Activated naive CD4-positive, alpha-beta T cell treated with Interleukin-2 at 50 U/mL for 16 hours (primary cell): Measurements from ENCODE around the gene RGS7BP.

Experiments
- DNase-seq: peaks from one replicate; pipeline ENCODE4 v3.0.0-alpha.2; 2020

Gene RGS7BP

DNA sequence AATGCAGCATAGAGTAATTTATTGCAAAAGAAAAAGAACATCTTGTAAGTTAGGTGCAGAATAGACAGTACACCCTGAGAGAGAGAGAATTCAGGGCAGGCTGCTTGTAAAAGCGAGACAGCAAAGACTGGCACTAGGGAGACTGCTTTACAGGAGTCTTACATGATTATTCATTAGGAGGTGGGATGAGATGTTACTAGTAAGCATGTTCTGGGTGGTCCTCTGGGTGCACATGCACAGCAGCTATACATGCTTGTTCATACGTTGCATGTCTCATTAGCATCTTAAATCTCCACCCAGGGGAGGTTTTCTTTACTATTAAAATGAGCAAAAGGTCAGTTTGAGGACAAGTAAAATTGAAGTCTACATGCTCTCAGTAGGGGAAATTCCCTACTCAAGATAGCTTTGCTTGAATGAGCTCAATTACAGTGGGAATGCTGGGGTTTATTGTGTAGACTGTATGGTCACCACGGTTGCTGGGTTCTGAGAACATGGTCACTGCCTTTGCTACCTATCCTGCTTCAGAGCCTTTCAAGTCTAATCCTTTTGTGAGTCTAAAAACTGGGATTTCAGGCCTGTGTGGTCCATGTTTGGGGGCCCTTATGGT is 60.6 kb downstream of the RGS7BP start:
- DNase-seq, result no peak

DNA sequence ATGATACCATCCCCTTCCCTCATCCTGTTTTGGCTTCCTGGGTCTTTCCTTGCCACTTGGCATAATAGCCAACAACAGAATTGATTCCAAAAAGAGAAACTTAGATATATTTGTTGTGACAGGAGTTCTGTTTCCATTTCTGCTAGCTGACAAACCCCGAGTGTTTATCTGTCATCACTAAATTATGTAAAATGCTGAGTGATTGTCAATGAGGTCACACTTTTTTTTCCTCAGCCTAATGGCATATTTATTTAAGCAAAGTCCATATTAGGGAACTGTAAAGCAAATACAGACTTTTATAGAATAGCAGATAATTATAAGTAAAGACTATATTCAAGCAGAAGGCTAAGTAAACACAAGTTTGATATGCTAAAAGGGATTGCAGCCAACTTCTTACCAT is 64.0 kb downstream of the RGS7BP start:
- no peak for DNase-seq

DNA sequence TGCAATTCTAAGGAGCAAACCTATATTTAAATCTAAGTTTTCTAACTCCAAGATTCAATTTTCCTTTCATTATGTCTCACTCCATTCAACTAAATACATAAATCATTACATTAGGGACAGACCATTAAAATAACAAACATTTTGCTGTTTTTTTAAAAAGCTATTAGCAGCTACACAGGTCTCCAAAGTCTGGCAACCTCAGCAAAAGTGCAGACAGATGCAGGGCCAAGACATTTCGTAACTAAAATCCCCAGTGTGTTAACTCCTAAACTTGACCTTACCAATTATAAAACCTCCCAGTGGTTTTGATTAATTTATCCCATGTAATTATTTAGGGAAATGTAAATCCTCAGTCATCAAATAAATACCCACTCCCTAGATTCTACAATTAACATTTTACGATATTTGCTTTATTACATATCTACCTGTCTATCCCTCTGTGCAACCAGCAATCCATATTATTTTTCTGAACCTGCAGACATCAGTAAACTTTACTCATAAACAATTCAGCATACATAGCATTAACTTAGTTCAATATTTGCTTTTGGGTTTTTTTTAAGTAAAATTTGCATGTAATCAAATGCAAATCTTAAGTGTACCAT is 64.7 kb downstream of the RGS7BP start:
- no peak for DNase-seq

DNA sequence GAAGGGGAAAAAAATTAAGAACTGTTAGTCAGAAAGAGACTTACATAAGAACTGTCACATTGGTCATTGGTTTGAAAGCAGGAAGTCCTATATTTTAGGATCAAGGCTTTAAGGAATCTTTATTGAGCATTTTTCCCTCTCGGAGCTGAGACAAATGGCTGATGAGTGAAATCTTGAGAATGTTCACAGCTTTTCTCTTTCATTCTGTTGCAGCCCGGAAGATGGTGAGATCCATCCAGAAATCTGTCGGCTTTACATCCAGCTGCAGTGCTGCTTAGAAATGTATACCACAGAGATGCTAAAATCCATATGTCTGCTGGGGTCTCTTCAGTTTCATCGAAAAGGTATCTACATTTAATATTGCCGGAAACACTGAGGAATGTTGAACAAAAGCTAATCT is 69.7 kb downstream of the RGS7BP start:
- DNase-seq, result no peak

DNA sequence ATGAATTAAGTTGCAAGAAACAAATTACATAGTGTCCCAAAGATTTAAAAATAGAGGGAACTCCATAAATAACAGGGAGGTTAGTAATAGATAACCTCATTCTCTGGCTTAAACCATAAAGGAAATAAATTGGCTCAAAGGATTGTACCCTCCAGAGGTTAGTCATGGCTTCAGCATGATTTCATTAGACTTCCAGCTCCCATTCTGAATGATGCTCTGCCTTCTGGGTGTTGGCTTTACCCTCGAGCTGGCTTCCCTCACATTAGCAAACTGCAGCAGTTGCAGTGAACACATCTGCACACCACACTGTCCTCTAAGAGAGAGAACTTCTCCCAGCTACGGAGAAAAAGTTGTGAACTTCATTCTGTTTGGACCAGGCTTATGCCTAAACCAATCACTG is 70.4 kb downstream of the RGS7BP start:
- no peak for DNase-seq

DNA sequence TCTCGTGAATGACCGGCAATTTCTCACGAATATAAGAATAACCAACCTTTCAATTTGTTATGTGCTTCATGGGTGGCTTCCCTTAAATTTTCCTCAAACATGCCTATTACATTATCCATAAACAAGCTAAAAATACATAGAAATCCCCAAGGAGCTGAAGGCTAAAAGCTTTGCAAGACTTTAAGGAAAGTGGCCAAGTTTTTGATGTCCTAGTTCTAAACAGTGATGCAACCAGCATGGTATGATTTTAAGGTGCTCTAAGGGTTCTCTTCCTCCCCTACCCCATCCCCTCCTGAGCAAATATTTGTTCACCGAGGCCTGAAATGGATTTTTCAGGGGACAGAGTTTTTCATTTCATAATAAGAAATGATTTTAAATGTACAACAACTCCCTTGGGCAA is 79.8 kb downstream of the RGS7BP start:
- no peak for DNase-seq

DNA sequence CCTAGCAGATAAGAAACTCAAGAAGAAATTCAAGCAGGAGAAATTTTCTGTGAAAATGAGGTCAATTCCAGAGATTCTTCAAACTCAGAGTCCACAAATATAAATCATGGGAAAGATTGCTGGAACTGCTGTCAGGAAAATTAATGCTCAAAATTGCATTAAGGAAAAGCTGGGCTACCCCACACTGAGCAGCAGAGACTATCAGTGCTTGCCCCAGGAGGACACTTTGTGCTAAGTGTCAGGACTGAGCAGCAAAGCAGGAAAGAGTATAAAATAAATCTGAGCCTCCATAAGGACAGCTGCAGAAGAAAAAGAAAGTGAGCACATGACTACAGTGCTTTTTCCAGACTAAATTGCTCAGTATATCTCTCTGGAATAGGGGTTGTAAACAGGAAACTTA is 81.6 kb downstream of the RGS7BP start:
- DNase-seq, result no peak

DNA sequence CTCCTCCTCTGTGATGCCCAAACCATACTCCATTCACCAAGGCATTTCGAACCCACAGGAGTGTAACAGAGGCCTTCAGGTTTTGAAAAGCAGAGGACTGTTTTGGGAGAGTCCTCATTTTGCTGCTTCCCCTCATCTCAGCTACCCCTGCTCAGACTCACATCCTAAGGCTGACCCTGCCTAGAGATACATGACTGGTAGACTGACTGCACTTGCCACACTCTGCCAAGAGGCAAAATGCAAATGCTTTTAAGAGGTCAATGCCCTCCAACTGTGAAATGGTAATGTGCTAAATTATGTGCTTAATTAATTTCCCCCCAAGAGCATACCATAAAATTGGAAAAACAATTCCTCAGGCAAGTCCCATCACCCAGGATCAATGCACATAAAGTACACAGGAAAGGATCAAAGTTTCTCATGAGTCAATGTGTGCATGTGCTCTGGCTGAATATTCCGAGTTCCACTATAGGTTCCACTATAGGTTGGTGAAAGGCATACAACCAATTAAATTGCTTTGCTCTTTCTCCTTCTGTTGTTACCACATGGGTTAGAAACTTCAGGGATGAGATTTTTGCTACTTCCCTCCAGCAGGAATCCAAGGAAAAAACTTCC is 87.0 kb downstream of the RGS7BP start:
- no peak for DNase-seq

DNA sequence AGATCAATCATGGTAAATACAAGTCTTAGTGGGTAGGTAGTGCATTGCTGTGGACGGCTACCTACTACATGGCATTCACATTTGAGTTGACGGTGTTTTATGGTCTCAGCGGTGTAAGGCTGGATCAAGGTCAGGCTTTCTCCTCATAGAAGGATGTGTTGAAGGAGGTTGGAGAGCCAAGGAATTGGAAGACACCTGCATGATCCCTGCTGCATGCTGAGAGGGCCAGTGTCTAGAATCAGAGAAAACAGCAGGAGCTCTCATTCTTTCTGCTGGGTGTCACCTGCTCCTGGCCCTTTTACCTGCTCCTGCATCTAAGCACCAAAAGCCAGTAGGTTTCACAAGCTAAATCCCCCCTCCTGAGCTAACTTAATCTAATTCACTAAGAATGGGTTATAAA is 88.2 kb downstream of the RGS7BP start:
- DNase-seq, result no peak

DNA sequence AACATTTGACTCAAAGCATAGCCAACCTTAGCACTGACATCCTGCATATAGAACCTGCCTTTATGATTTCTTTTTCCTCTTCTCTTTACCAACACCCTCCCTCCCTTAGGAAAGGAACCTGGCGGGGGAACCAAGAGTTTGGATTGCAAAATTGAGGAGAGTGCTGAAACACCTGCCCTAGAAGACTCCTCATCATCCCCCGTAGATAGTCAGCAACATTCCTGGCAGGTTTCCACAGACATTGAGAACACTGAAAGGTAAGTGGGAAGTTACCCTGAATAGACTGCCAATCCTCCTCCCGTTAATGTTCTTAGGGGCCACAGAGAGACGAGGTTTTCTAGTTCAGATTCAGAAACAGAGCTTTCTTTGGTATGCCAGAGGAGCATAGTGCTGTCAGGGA is 88.8 kb downstream of the RGS7BP start:
- no peak for DNase-seq

DNA sequence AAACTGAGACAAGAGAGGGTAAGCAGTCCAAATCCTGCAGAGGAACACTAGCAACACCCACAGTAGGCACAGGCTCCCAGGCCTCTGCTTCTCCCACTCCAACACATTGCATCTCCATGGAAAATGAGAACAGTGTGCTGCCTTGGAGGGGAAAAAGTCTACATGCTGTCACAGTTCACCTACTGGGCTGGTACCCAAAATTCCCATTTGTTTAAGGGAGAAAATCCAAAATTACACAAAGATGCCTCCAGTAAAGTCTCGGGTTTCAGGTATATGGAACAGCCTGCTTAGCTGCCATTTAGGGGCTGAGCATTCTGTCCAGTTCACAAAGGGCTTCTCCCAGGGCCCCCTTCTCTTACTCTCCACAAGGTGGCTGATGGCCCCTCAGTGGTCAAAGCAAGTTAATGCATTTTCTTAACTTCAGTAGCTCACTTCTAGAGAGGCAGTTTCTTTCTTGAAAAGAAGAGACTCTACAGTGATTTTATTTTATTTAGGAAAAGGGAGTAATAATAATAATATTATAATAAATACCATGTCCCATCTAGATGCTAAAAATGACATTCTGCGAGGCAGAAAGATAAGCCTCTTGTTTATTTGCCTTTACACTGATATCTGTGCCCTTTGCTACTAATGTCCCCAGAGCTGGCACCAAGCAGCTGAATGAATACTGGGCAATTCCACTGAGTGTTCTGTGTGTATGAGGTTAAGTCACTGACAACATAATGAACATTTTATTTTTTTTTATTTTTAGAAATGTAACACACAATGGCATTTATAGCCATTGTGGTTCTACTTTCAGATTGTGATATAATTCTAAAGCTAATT is 89.4 kb downstream of the RGS7BP start:
- DNase-seq, result no peak

DNA sequence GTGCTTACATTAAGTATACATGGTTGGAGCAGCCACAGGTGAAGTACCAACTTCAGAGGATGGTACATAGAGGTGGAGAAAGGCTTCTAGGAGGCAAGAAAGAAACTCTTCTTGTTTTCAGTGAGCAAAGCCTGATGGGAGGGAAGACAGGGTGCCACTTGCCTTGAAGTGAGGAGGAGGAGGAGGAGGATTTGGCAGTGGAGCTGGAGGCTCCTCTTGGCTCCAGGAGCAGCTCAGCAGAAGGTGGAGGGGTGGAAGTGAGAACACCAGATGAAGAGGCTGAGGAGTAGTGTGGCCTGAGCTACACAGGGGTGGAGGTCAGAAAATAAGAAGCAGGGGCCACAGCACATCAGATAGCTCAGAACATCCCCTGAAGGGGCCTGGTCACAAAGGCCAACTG is 93.4 kb downstream of the RGS7BP start:
- DNase-seq, result no peak

DNA sequence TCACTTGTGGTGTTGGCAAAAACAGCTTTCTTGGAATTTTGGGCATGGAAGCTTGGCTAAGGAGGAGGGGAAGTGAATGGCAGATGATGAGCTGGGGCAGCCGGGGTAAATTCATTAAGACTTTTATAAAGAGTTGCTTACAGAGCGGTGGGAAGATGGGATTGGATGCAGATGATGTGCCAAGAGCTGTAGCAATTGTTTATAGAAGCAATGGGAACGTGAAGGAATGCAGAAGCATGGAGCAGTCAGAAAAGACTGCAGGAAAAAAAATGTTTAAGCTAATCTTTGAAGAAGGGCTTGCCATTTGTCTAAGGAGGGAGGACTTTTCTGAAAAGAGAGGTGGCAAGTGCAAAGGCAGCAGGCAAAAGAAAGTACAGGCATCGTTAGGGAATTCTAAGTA is 97.9 kb downstream of the RGS7BP start:
- DNase-seq, result no peak

DNA sequence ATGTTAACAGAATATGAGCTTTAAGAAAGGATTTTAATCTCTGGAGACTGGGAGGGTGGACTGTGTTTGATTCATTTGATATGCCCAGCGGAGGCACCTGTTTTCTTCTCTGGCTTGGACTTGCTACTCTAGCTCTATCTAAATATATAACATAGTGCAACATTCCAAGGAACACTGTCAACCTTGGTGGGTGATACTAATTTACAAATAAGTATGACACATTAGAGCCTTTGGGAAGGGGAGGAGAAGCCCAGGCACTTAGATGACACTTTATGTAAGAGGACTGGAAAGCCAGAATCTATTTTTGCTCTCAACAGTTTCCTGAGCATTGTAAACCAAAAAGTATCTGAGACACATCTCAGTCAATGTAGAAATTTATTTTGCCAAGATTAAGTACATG is 101.1 kb downstream of the RGS7BP start:
- no peak for DNase-seq

DNA sequence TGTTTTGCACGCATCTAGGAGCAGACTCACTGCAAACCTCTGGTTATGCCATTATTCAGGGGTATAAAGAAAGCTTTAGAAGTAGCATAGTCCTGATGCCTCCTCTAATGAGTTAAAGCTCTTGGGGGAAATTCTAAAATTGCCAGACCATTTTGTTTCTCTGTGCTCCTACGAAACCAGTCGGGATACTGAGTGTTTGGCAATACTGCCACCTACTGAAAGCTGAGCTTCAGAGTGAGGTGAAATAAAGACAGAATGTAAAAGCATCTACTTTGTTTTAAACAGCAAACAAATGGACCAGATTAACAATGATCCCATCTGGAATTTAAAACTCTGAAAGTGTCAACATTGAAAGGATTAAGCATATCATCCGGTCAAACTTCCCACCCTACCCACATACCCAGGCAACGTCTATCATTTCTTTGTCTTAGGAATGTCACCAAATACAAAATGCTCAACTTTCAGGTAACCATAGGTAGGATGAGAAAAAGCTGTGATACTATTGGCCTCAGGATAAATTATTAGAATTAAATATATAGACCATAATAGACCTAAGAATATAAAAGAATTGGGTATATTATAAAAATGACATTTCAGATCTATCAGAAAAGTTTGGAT is 106.6 kb downstream of the RGS7BP start:
- no peak for DNase-seq

DNA sequence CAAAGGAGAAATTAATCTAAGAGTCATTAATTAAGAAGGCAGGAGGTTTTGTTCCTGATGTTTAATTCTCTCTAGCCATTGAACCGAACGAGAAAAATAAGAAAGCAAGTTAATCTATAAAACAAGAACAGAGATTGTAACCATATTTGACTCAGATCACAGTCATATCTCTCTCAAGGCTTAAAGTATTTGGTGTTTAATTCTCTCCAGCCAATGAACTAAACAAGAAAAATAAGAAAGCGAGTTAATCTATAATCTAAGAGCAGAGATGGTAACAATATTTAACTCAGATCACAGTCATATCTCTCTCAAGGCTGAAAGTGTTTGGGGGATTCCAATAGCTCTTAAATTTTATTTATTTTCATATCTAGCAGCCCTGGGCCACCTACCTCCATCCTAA is 110.1 kb downstream of the RGS7BP start:
- no peak for DNase-seq

DNA sequence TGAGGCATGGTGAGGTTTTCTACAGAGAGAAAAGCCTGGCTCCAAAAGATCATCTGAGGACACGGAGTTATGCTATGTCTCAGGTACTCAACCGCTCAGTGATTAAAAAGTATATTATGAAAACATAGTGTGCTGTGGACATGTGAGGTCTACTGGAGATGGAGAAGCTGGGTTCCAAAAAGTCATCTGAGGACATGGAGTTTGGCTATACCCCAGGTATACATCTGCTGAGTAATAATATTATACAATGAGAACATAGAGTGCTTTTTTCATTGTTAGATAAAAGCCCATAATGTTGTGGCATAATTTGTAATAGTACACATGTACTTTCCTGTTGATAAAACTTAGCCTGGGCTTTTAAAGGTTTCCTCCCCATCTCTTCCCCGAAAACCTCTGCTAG is 113.8 kb downstream of the RGS7BP start:
- DNase-seq, result no peak

DNA sequence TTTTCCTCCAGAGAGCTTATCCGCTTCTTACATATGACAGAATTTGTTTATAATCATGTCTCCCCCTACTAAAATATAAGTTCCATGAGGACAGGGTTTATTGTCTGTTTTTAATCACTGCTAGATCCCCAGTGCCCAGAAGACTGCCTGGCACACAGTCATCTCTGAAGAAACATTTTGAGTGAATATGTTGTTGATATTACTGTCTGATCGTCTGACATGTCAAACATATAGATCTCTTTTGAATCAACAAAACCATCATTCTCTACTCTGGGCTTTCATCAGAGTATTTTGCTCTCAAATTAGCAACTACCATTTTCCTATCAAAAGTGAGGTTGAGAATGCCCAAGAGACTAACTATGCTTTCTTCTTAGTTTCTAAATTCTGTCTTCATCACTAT is 117.2 kb downstream of the RGS7BP start:
- no peak for DNase-seq

DNA sequence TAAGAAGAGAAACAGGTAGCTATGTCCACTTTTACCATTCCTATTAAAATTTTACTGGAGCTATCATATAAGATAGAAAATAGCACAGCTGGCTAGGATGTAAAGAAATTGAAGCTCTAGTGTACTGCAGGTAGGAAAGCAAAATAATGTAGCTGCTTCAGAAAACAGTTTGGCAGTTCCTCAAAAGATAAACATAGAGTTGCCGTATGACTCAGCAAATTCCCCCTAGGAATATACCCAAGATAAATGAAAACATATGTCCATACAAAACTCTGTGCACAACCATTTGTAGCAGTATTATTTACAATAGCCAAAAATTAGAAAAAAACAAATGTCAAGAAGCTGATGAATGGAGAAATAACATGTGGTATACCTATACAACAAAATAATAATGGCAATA is 119.9 kb downstream of the RGS7BP start:
- DNase-seq, result no peak

DNA sequence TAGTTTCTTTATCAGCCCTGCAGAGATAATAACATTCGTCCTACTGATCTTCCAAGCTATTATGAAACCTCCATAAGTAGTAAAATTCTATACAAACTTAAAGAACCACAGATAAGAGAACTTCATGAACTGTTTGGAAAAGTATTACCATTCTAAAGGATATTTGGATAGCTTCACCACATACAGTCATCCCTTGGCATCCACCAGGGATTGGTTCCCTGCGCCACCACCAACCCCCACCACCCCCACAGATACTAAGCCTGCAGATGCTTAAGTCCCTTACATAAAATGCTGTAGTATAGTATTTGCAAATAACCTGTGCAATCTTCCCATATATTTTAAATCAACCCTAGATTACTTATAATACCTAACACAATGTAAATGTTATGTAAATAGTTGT is 123.1 kb downstream of the RGS7BP start:
- DNase-seq, result no peak

DNA sequence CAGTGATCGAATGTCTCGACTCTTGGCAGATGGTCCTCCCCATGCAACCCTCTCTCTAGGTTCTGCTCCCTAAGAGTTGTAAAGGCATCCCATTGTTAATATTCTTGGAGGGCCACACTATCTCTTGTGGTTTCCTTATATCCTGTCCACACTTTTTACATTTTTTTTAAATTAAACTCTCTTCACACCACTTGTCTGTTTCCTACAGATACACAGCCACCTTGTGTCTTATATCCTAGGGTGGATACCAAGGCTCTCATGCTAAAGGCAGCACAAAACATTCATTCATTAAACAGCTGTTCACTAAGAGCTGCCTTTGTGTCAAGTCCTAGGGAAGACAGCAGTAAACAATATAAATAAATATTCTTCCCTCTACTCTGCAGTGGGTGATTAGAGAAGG is 124.0 kb downstream of the RGS7BP start:
- DNase-seq, result no peak

DNA sequence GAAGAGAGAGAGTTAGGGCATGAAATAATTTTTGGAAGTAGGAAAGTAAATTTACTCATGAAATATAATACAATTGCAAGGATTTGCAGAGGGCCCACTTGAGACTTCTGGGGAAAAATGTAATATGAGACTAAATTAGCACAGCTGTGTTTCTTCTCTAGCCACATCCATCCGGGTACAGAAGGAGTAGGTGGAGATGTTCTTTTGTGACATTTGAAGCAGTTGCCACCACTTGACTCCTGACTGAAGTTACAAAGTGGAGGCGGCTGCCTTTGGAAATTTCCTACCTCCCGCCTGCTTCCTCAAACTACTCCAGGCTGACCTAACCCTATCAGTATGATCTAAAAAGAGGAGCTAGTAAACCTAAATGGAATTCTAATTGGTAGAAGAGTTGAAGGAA is 126.4 kb downstream of the RGS7BP start:
- DNase-seq, result no peak

DNA sequence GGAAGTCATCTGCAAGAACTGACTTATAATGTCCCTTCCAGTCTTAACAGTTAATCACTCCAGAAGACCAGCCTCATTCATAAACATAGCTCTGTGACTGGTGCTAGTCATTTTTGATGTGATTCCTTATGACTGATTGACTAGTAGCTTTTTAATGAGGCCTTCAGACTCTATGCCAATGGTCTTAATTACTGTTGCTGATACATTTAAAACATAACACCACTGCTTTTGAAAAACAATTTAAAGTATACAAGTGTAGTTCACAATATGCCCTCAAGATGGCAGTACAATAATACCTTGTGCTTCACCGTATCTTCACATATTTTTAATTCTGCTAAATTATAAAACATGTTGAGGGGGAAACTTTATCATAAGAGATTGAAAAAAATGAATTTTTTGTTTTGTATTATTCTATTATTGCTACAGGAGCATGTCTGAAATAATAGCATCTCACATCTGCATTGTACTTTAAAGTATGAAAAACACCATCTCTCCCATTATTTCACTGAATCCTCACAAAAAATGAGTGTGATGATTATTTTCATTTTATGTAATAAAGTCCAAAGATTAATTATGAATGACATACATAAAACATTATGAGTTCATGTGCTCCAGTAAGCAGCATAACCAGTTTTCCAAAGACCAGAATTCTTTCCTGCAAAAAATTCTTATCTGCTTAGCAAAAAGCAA is 129.3 kb downstream of the RGS7BP start:
- DNase-seq, result no peak
